GM11168 (cell line): ENCODE data around the gene PRKG1.

Experiments used
- in situ Hi-C: fragments of 300-500 bp; cut with MboI; formaldehyde crosslinking; loops from one replicate; pipeline ENCODE4 v1.12.0; 2022; ENCODE audit warnings: low sequenced_read_pairs; ENCODE audit not compliant: unreplicated experiment

The PRKG1 gene

GRCh38 chr10:51876503-51876902, 802.2 kb downstream of the PRKG1 start:
- in situ Hi-C loops = no loop called here

GRCh38 chr10:51876979-51877378, 802.7 kb downstream of the PRKG1 start:
- in situ Hi-C loops = no loop called here

GRCh38 chr10:51877636-51878035, 803.3 kb downstream of the PRKG1 start:
- in situ Hi-C loops = no loop called here

GRCh38 chr10:51878695-51879094, 804.4 kb downstream of the PRKG1 start:
- in situ Hi-C loops = no loop called here

- in situ Hi-C loops = no loop called here
Observed at GRCh38 chr10:51879238-51879637, 805.0 kb downstream of the PRKG1 start.

GRCh38 chr10:51881213-51881612, 806.9 kb downstream of the PRKG1 start:
- in situ Hi-C loops = no loop called here

GRCh38 chr10:51886438-51887068, 812.3 kb downstream of the PRKG1 start:
- in situ Hi-C loops = no loop called here

GRCh38 chr10:51888263-51888662, 814.0 kb downstream of the PRKG1 start:
- in situ Hi-C loops = no loop called here

- in situ Hi-C loops = no loop called here
Observed at GRCh38 chr10:51892313-51892712, 818.0 kb downstream of the PRKG1 start.

- in situ Hi-C loops = no loop called here
Observed at GRCh38 chr10:51892965-51893658, 818.8 kb downstream of the PRKG1 start.

- in situ Hi-C loops = no loop called here
Observed at GRCh38 chr10:51894771-51895578, 820.7 kb downstream of the PRKG1 start.

- in situ Hi-C loops = no loop called here
Observed at GRCh38 chr10:51896849-51897248, 822.6 kb downstream of the PRKG1 start.

GRCh38 chr10:51897560-51897959, 823.3 kb downstream of the PRKG1 start:
- in situ Hi-C loops = no loop called here

GRCh38 chr10:51900180-51900579, 825.9 kb downstream of the PRKG1 start:
- in situ Hi-C loops = no loop called here

GRCh38 chr10:51903675-51904074, 829.4 kb downstream of the PRKG1 start:
- in situ Hi-C loops = no loop called here

GRCh38 chr10:51905032-51905431, 830.7 kb downstream of the PRKG1 start:
- in situ Hi-C loops = no loop called here

GRCh38 chr10:51907361-51907760, 833.1 kb downstream of the PRKG1 start:
- in situ Hi-C loops = no loop called here

- in situ Hi-C loops = no loop called here
Observed at GRCh38 chr10:51910189-51910588, 835.9 kb downstream of the PRKG1 start.

GRCh38 chr10:51910596-51910995, 836.3 kb downstream of the PRKG1 start:
- in situ Hi-C loops = no loop called here

- in situ Hi-C loops = no loop called here
Observed at GRCh38 chr10:51911723-51912122, 837.4 kb downstream of the PRKG1 start.

- in situ Hi-C loops = no loop called here
Observed at GRCh38 chr10:51915031-51915542, 840.8 kb downstream of the PRKG1 start.
